A673 (cell line): ENCODE measurements around the gene CEACAM16.

Experiments
- EZH2 ChIP-seq: fragments of 200-600 bp; sonication (generic); IDR thresholded peaks from 2 replicates; pipeline ENCODE4 v1.6.1; 2017; ENCODE audit warnings: borderline replicate concordance, low read depth, mild to moderate bottlenecking, mixed read lengths, antibody characterized with exemption, low read length; ENCODE audit not compliant: poor library complexity, severe bottlenecking
- TF ChIP-seq, protein P1 (sequence below): fragments of 300-800, 200-600 bp; sonication (generic); conservative IDR thresholded peaks from 2 replicates; pipeline ENCODE4 v1.5.1; 2017; ENCODE audit warnings: low read depth, mild to moderate bottlenecking, antibody characterized with exemption, low read length, moderate library complexity, mixed read lengths

DNA sequence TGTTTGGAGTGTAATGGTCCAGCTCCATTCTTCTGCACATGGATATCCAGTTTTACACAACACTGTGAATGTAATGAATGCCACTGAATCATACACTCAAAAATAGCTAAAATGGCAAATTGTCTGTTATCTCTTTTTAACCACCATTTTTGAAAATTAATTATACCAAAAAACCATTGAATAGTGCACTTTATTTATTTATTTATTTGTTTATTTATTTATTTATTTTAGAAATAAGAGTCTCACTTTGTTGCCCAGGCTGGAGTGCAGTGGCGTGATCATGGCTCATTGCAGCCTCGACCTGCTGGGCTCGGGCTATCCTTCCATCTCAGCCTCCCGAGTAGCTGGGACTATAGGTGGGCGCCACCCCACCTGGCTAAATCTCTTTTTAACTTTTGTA lies 35.0 kb upstream of the CEACAM16 start:
- TF ChIP-seq, protein P1, sequence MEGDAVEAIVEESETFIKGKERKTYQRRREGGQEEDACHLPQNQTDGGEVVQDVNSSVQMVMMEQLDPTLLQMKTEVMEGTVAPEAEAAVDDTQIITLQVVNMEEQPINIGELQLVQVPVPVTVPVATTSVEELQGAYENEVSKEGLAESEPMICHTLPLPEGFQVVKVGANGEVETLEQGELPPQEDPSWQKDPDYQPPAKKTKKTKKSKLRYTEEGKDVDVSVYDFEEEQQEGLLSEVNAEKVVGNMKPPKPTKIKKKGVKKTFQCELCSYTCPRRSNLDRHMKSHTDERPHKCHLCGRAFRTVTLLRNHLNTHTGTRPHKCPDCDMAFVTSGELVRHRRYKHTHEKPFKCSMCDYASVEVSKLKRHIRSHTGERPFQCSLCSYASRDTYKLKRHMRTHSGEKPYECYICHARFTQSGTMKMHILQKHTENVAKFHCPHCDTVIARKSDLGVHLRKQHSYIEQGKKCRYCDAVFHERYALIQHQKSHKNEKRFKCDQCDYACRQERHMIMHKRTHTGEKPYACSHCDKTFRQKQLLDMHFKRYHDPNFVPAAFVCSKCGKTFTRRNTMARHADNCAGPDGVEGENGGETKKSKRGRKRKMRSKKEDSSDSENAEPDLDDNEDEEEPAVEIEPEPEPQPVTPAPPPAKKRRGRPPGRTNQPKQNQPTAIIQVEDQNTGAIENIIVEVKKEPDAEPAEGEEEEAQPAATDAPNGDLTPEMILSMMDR = no peak
- TF ChIP-seq EZH2 = no peak
